ENCODE data around the gene EDC3. TPM values are rescaled to one million over a fixed set of nuclear protein-coding genes. Genes with fewer than 3 reads are reported as not detected.

The EDC3 gene
- 13.5 and 21.5 TPM in 2 replicates for total RNA-seq

GRCh38 chr15:74695597-74696397 is at the start of gene EDC3:
Gene EDC3, minus strand, starts transcription at chr15:74696024. Its CDS starts 20,900 bp downstream, at chr15:74675124.

GRCh38 chr15:74725225-74725774 is 29.5 kb upstream of the EDC3 start, which contains the start of gene CYP1A1:
Gene CYP1A1, minus strand, starts transcription at chr15:74725528. Its CDS starts 2,431 bp downstream, at chr15:74723097.

GRCh38 chr15:74615508-74616365 is 80.1 kb downstream of the EDC3 start, which contains the start of gene CLK3:
Gene CLK3, plus strand, starts transcription at chr15:74615836. Its CDS starts 3,361 bp downstream, at chr15:74619197.

Other genes starting within 250 kb of the EDC3 start
- 31.6 and 40.3 TPM in 2 replicates for gene UBL7, start 234.9 kb downstream of the EDC3 start, total RNA-seq
- 1.7 and 2.1 TPM in 2 replicates for gene ARID3B, start 154.8 kb downstream of the EDC3 start, total RNA-seq
- gene CLK3, start 80.2 kb downstream of the EDC3 start, total RNA-seq = 50.2 and 64.0 TPM in 2 replicates
- 0.19 and 2.5 TPM in 2 replicates for gene CYP1A1, start 29.5 kb upstream of the EDC3 start, total RNA-seq
- not detected in 2 replicates for gene CYP1A2, start 52.8 kb upstream of the EDC3 start, total RNA-seq
- 12.1 and 30.5 TPM in 2 replicates for gene CSK, start 86.1 kb upstream of the EDC3 start, total RNA-seq
- not detected in 2 replicates for gene LMAN1L, start 116.8 kb upstream of the EDC3 start, total RNA-seq
- gene CPLX3, start 130.6 kb upstream of the EDC3 start, total RNA-seq = not detected in 2 replicates
- 13.5 and 16.3 TPM in 2 replicates for gene ULK3, start 147.1 kb upstream of the EDC3 start, total RNA-seq
- 20.9 and 39.1 TPM in 2 replicates for gene SCAMP2, start 177.3 kb upstream of the EDC3 start, total RNA-seq
- gene MPI, start 194.0 kb upstream of the EDC3 start, total RNA-seq = 63.1 and 73.9 TPM in 2 replicates
- gene FAM219B, start 210.8 kb upstream of the EDC3 start, total RNA-seq = 26.3 and 72.2 TPM in 2 replicates
- 24.8 and 61.7 TPM in 2 replicates for gene COX5A, start 242.0 kb upstream of the EDC3 start, total RNA-seq

Data from regular cardiac myocyte (primary cell).